Astrocyte of the spinal cord (primary cell): ENCODE results near the gene RECQL5.

Experiments used
- DNase-seq: peaks from one replicate; pipeline ENCODE4 v3.0.0; 2011; ENCODE audit warnings: low read depth, low spot score
- H3K4me3 ChIP-seq: 2 replicates; pipeline ENCODE4 v1.5.1; 2011; ENCODE audit warnings: low read depth, mild to moderate bottlenecking, low read length, moderate library complexity
- in situ Hi-C: cut with HindIII; loops from 2 replicates; pipeline ENCODE4 v1.10.0; 2017; ENCODE audit warnings: low sequenced_read_pairs
- TF ChIP-seq, protein P1 (sequence below): IDR thresholded peaks from 2 replicates; pipeline ENCODE4 v1.5.1; 2012; ENCODE audit warnings: low read depth, mild to moderate bottlenecking, low read length, inconsistent platforms

Gene RECQL5

DNA sequence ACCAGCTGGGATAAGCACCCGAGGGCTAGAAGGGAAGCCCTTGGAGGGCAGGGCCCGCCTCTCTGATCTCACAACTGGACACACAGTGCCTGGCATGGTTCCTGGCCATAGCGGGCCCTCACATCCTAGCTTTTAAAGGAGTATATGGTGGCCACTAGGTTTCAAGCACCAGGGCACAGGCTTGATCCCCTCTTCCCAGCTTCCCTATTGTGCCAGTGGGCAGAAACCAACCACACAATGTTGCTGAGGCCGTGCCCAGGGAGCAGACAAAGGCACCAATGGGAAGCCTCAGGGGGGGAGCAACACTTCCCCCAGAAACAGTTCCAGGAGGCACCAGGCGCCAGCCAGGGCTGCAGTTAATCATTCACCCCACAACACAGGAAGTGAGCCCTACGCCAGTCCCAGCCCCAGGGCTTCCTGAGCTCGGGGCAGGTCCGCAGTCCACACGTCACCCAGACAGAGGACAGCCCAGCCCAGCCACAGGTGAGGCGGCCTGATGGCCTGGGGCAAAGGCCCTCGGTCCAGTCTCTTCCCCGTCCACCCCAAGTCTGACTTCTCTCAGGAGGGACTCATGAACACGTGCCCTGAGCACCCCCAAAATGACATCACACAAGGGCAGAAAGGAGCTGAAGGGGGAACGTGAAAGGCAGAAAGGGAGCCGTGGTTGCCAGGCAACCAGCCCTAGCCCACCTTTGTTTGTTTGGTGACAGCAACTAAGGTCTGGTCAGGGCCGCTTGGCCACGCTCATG, 20.9 kb downstream of the RECQL5 start:
- DNase-seq, result no peak
- TF ChIP-seq, protein P1, sequence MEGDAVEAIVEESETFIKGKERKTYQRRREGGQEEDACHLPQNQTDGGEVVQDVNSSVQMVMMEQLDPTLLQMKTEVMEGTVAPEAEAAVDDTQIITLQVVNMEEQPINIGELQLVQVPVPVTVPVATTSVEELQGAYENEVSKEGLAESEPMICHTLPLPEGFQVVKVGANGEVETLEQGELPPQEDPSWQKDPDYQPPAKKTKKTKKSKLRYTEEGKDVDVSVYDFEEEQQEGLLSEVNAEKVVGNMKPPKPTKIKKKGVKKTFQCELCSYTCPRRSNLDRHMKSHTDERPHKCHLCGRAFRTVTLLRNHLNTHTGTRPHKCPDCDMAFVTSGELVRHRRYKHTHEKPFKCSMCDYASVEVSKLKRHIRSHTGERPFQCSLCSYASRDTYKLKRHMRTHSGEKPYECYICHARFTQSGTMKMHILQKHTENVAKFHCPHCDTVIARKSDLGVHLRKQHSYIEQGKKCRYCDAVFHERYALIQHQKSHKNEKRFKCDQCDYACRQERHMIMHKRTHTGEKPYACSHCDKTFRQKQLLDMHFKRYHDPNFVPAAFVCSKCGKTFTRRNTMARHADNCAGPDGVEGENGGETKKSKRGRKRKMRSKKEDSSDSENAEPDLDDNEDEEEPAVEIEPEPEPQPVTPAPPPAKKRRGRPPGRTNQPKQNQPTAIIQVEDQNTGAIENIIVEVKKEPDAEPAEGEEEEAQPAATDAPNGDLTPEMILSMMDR, result no peak
- H3K4me3 ChIP-seq, result no peak overlapping the region
- in situ Hi-C loops, result no loop called here

DNA sequence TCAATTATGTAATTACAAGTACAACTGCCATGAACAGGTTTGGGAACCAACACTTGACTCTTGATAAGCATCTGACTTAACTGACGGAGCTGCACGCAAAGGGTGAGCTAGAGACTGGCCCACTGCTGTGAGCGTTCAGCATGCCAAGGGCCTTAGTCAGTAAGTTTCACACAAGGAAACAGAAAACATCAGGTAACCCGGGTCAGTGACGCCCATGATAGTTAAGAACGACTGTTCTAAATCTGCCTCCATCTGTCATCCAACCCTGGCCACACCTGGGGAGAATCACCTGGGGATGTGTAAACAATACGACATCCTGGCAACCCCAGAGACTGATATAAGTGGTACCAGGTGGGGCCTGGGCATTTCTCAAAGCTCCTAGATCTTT, 21.5 kb downstream of the RECQL5 start:
- peak; percentile 49 for DNase-seq
- TF ChIP-seq, protein P1, result no peak
- in situ Hi-C loops, result no loop called here

GRCh38 chr17:75643643-75644017, 23.3 kb downstream of the RECQL5 start:
- in situ Hi-C loops, result no loop called here
- H3K4me3 ChIP-seq, result no peak overlapping the region
- TF ChIP-seq, protein P1, result no peak
- DNase-seq, result no peak

More for the DNA sequence above, 21.5 kb downstream of the RECQL5 start:
- no peak overlapping the region for H3K4me3 ChIP-seq

GRCh38 chr17:75642784-75643642, 23.9 kb downstream of the RECQL5 start:
- DNase-seq, result no peak
- TF ChIP-seq, protein P1, result no peak
- in situ Hi-C loops, result no loop called here
- no peak overlapping the region for H3K4me3 ChIP-seq

GRCh38 chr17:75642182-75642783, 24.7 kb downstream of the RECQL5 start:
- H3K4me3 ChIP-seq, result no peak overlapping the region
- TF ChIP-seq, protein P1, result no peak
- in situ Hi-C loops, result no loop called here
- no peak for DNase-seq

DNA sequence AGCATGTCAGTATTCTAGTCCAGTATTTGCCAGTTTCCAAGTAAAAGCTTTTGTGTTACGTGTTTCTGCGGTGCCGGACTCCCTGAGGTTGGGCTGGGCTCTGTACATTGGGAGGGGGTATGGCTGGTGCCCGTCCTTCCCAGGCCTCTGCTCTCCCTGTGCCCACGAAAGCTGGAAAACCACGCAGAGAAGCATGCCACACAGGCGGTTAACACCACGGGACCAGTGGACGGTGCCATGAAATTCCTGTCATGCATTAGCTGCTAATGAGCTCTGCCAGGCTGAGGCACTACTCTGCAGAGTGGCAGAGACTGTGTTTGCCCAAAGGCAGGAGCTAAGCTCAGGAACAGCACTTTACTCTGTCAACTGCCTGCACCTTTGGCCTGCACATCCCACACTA, 25.6 kb downstream of the RECQL5 start:
- TF ChIP-seq, protein P1, result no peak
- DNase-seq, result no peak
- in situ Hi-C loops, result no loop called here
- no peak overlapping the region for H3K4me3 ChIP-seq
